ENCODE measurements around the gene SCMH1.

- TF ChIP-seq CTCF (IDR thresholded peaks at IDR 0.05) (no peak), CHD2 (IDR thresholded peaks at IDR 0.05; ENCODE audit: low read length, partially characterized antibody) (no peak), POLR2AphosphoS5 (IDR thresholded peaks at IDR 0.05; ENCODE audit: low read depth, low read length) (no peak), FOSL2 (IDR thresholded peaks at IDR 0.05; ENCODE audit: borderline replicate concordance, low read depth) (no peak), NRF1 (IDR thresholded peaks at IDR 0.05; ENCODE audit: low read depth, low read length) (no peak), YY1 (IDR thresholded peaks at IDR 0.05; ENCODE audit: low read depth) (no peak), RAD21 (IDR thresholded peaks at IDR 0.05; ENCODE audit: low read length) (no peak), TEAD4 (IDR thresholded peaks at IDR 0.05; ENCODE audit: borderline replicate concordance, insufficient read depth) (no peak), EP300 (IDR thresholded peaks at IDR 0.05; ENCODE audit: borderline replicate concordance in 1 of 2, low read depth in 1 of 2, low read length in 1 of 2) (no peak), TAF1 (IDR thresholded peaks at IDR 0.05; ENCODE audit: borderline replicate concordance, low read depth, low read length) (no peak), EZH2phosphoT487 (IDR thresholded peaks at IDR 0.05; ENCODE audit: borderline replicate concordance, low read depth) (no peak)
Observed at GRCh38 chr1:41110736-41111135, 131.4 kb downstream of the SCMH1 start.

Measured in SK-N-SH (cell line).